Measurements from ENCODE around the gene KIF4A.
"Not testable (repeated sequence)": the region's sequence is repeated elsewhere in the genome, so short reads cannot be mapped to it uniquely, and the experiment has no call there.

KIF4A gene, protein sequence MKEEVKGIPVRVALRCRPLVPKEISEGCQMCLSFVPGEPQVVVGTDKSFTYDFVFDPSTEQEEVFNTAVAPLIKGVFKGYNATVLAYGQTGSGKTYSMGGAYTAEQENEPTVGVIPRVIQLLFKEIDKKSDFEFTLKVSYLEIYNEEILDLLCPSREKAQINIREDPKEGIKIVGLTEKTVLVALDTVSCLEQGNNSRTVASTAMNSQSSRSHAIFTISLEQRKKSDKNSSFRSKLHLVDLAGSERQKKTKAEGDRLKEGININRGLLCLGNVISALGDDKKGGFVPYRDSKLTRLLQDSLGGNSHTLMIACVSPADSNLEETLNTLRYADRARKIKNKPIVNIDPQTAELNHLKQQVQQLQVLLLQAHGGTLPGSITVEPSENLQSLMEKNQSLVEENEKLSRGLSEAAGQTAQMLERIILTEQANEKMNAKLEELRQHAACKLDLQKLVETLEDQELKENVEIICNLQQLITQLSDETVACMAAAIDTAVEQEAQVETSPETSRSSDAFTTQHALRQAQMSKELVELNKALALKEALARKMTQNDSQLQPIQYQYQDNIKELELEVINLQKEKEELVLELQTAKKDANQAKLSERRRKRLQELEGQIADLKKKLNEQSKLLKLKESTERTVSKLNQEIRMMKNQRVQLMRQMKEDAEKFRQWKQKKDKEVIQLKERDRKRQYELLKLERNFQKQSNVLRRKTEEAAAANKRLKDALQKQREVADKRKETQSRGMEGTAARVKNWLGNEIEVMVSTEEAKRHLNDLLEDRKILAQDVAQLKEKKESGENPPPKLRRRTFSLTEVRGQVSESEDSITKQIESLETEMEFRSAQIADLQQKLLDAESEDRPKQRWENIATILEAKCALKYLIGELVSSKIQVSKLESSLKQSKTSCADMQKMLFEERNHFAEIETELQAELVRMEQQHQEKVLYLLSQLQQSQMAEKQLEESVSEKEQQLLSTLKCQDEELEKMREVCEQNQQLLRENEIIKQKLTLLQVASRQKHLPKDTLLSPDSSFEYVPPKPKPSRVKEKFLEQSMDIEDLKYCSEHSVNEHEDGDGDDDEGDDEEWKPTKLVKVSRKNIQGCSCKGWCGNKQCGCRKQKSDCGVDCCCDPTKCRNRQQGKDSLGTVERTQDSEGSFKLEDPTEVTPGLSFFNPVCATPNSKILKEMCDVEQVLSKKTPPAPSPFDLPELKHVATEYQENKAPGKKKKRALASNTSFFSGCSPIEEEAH

DNA sequence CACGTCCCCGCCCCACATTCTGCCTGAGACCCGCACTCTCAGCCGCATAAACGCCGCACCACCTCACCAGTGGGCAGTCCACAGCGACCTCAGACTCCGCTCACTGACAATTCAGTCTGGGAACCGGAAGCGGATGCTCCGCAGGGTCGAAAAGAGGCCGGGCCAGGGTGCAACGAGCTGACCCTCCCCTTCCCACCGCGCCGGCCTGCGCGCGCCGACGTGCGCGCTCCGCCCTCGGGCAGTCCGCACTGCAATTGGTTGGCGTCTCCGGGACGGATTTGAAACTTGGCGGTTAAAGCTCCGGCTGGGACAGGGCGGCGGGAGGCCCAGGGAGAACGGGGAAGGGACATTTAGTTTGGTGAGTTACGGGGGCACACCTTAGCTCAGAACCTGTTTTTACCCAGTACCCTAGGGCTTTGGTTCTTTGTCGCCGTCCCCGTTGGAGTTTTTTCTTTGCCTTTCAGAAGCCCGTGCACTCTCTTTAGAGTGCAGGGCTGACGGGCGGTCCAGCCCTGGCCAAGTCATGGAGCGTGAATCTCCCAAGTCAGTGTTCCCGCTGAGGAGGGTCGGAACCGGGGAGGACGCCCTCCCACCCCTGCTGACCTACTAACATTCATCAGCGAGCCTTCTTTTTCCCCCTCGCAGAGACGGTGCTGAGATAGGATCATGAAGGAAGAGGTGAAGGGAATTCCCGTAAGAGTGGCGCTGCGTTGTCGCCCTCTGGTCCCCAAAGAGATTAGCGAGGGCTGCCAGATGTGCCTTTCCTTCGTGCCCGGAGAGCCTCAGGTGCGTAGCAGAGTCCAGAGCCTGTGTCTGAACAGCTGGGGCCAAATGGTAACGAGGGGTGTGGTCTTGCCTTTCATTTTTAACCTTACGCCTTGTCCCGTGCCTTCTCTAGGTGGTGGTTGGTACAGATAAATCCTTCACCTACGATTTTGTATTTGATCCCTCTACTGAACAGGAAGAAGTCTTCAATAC is at the start of gene KIF4A, which contains the start of gene PDZD11:
TSS of gene KIF4A (plus strand) at position 312 of the 978 bp plus-strand sequence. CDS start at position 667, 355 bp downstream.
TSS of gene PDZD11 (minus strand) at position 135 of the 978 bp plus-strand sequence. CDS start 586 bp downstream, outside the sequence.
- DNase-seq: peak; percentile 81

DNA sequence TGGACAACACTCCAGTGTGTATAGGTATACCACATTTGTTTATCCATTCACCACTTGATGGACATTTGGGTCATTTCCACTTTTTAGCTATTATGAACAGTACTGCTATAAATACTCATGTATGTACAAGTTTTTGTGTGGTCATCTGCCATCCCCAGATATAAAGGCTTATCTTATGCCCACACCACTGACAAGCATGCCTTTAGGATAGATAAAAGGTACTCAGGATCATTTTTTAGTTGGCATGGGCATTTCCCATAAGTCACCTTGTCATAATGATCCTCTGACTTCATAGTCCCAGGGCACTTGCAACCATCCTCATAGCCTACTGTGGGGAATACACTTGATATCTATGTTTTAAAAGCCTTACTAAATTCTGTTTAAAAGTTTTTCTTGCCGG is 49.2 kb upstream of the KIF4A start:
- no peak for DNase-seq

DNA sequence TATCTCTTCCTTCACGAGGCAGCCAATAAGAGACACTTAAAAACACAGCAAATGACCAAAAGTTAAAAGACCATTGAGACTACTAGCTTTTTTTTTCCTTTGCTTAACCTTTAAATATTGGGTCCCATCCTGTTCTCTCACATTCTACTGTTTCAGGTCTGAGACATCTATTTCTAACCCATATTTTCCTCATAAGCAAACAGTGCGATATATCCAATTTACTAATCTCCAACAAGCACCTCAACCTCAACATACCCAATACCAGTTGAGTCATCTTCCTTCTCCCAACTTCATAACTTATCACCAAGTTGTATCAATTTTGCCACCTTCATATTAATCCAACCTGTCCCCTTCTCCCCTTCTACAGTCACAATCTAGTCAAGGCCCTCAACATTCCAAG is 48.4 kb upstream of the KIF4A start:
- DNase-seq: no peak

DNA sequence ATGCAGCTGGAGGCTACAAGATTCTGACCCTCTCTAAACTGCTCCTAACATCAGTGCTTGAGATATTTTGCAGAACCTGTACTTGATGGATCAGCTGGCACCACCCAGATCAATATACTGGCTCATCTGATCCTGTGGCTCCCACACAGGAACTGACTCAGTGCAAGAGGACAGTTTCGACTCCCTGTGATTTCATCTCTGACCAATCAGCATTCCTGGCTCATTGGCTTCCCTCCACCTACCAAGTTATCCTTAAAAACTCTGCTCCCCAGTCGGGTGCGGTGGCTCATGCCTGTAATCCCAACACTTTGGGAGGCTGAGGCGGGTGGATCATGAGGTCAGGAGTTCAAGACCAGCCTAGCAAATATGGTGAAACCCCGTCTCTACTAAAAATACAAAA is 46.3 kb upstream of the KIF4A start:
- not testable (repeated sequence) for DNase-seq

DNA sequence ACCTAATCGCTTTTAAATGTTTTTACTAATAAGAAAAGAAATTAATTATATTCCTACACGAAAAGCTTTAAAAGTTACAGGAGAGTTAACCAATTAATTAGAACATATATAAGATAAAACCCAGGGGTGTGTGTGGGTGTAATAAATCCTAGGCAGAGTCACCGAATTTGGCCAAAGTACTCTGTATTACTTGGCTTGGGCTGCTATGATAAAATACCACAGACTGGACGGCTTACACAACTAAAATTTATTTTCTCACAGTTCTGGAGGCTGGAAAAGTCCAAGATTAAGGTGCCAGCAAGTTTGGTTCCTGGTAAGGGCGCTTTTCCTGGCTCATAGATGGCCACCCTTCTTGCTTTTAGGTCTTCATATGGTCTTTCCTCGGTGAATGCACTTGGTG is 45.0 kb upstream of the KIF4A start:
- no peak for DNase-seq

DNA sequence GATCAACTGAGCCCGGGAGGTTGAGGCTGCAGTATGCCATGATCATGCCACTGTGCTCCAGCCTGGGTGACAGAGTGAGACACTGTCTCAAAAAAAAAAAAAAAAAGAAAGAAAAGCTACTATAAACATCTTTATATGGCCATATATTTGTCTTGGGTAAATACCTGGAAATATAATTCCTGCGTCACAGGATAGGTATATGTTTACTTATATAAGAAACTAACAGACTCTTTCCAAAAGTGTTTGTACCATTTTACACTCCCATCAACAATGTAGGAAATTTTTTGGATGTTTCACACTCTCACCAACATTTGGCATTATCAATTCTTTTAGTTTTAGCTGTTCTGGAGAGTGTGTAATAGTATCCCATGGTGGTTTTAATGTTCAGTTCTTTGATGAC is 42.7 kb upstream of the KIF4A start:
- DNase-seq: no peak

DNA sequence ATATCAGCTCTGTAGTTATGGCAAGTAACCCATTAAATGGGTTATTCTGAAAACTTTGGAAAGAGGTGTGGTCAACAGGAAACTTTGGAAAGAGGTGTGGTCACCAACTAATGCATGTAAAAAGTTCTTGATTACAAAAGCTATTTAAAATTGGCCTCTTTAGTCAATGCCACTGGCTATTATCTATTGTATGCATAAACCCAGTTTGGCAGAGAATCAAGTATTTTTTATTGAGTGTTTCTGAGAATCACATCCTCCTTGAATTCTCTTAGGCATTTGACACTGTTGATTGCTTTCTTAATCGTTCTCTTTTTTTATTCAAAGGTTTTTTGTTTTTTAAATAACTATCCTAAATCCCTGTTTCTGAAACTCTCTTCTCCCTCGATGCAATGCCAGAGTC is 37.4 kb upstream of the KIF4A start:
- DNase-seq: no peak

DNA sequence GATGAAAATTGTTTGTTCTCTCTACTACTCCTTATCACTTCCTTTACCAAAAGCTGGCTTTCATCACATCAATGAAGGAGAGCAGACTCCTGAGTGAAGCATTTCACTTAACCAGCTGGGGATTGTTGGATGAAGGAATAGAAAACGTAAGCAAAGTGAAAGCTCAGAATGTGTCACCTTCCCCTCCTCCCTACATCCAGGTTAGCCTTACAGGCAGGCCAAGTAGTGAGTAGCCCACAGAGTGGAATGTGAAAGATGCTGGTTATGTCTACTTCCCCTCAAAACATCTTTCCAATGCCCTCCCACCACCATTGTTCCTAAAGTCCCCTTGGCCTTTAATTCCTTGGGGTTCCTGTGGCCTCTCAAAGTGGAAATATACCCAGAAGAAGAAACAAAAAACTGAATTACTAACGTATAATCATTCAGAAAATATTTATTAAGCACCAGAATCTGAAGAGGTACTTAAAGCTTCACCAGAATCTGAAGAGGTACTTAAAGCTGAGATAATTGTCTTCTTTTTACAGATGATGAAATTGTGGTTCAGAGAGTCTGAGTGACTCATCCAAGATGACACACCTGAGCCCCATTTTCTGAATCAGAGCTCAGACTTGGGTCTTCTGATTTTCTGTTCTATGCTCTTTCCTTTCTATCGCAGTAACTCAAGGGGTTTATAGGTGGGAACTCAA is 36.4 kb upstream of the KIF4A start:
- no peak for DNase-seq

DNA sequence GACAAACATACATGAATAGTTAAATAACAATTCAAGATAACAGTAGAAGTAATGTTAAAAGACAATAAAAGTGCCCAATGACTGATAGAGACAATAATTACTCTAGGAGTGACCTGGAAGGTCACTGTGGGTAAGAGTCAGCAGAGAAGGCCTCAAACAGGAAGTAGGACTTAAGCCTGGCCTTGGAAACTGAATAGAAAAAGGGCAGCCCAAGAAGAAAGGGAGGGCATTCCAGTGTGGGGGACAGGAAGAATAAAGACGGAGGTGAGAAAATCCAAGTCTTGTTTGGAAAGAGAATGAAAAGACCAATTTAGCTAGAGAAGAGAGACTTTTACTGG is 35.9 kb upstream of the KIF4A start:
- DNase-seq: no peak

DNA sequence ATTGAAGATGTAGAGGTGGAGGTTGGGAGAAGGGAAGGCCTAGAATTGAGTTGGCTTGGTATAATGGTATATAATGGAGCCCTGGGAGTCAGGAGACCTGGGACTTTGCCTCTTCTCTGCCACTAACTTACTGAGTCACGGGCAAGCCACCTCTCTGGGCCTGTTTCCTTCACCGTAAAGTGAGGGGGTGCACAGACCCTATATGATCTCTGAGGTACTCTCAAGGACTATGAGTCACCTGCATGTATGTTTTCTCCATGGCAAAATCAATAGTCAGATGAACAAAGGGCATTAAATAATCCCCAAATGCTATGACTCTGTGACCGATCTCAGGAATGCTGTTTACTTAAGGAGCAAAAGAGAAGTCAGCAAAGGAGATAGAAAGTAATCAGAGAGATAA is 35.0 kb upstream of the KIF4A start:
- no peak for DNase-seq

DNA sequence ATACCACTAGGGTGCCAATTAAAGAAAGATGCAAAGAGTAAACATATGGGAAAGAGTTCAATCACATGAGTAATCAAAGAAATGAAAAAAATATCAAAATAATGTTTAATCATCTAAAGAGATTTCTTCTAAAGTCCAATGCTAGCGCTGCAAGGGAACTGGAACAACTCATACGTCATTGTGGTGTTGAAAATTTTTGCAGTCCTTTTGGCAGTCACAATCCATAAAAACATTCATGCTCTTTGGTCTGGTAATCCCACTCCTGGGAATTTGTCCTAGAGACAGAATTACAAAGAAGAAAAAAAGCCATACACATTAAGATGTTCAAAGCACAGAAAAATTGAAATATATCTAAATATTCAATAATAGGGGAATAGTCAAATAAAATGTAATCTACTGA is 34.5 kb upstream of the KIF4A start:
- DNase-seq: no peak

DNA sequence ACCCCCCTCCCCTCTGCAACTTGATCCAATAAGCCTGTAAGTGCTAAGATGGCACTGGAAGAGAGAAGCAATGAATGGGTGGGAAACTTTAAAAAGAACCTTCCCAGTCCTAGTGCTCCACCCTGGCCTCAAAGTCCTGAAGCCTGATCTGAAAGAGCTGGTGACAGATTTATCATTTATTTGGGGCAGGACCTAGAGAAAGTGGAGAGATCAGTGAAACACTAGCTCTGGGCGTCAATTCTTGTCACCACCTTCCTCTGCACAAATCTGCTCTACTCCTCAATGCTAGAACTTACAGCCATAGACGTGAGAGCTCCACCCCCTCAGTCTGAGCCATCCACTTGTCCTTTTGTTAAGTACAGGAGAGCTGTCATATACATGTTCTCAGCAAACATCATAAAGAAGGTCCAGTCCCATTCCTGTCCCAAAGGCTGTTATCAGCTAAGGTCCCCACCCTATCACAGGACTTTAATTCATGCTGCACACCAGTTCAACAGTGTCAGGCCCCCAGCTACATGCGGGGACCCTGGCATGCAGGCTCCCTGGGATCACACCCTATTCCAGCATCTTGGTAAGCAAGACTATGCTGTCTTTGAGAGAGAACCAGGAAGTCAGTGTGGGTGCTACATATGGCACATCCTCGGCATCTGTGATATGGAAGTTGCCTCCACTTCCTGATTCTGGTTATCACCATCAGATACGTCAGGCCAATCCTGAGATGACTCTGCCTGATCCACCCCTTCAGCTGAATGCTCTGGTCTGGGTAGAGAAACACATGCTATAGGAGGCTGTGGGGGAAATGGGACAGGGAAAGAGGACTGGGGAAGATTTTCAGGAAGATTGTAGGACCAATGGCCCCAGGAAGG is 32.2 kb upstream of the KIF4A start:
- no peak for DNase-seq

DNA sequence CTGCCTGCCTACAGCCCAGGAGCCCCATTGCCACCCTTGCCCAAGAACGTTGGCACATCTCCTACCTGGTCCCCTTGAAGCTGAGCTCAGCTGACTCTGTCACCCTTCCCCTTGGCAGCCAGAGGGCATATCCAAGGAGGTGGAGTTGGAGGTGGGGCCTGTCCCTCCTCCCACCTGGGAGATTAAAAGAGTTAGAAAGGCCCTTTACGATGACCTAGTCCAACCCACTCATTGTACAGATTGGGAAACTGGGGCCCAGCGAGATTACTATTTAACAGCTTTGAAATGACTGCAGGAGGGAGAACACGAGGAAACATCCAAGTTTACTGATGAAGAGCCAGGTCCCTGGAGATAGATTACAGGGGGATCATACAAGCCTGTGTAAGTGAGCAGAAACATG is 29.8 kb upstream of the KIF4A start, which contains the start of gene P2RY4:
TSS of gene P2RY4 (minus strand) at position 101 of the 400 bp plus-strand sequence. CDS start 580 bp downstream, outside the sequence.
- DNase-seq: no peak

DNA sequence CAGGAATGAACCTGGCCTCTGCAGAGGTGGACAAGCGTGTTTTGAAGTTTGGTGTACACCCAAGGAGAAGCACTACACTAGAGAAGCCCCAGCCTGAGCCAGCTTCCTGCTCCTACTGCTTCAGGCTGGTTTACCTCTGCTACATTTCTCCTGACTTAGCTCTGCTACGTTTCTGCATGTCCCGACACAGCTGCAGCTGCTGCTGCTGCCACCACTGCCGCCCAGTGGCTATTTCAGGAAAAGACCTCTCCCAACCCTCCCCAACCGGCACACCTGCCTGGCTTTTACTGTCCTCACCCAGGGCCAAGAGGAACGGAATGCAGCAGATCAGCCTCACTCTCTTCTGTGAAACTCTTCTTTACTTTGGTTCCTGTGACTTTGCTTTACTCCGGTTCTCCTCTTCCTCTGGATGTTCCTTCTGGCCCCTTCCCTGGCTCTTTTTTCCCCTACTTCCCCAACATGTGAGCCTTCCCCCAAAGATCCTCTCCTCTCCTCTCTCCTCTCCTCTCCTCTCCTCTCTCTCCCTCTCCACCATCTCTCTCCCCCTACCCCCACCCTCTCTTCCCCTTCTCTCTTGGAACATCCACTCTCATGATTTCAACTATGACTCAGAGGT is 26.8 kb upstream of the KIF4A start:
- DNase-seq: no peak

DNA sequence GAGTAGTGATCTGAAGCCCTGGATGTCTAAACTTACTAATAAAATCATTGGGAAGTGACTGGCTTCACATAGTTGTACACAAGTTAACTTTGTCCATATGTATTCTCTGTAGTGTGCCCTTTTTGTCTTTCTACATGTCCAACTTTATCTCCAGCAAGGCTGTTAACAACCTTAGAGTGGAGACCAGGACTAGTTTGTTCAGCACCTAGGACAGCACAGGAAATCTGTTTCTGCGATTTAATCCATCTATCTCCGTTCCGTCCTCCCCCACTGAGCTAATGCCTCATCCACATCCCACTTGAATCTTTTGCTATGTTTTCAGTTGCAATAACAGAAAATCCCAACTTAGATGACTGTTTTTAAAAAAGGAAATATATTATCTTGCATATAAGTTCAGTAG is 25.1 kb upstream of the KIF4A start:
- DNase-seq: no peak

DNA sequence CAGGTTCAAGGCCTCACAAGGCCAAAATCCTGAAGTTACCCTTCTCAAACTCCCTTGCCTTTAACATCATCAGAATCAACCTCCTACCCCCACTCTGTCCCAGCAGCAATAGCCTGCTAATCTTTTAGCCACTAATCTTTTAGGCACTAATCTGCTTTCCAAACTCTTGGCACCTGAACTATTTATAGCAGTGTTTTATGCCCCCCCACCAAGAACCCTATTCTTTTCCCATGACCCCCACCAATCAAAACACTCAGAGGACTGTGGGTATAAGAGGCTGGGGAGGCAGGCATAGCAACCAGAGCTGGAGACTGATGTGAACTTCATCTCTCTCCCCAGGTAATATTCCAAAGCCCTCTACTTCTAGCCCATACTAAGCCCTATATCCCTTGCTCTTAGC is 21.9 kb upstream of the KIF4A start, which contains the start of gene ARR3:
TSS of gene ARR3 (plus strand) at position 301 of the 400 bp plus-strand sequence. CDS start 1,052 bp downstream, outside the sequence.
- no peak for DNase-seq

DNA sequence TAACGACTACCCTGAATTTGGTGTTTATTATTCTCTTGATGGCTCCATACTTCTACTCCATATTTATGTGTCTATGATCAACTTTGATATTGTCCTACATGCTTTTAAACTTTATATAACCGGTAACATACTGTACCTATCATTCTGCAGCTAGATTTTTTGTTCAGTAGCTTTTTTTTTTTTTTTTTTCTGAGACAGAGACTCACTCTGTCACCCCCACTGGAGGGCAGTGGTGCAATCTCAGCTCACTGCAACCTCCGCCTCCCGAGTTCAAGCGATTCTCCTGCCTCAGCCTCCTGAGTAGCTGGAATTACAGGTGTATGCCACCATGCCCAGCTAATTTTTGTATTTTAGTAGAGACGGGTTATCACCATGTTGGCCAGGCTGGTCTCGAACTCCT is 15.9 kb upstream of the KIF4A start:
- not testable (repeated sequence) for DNase-seq

DNA sequence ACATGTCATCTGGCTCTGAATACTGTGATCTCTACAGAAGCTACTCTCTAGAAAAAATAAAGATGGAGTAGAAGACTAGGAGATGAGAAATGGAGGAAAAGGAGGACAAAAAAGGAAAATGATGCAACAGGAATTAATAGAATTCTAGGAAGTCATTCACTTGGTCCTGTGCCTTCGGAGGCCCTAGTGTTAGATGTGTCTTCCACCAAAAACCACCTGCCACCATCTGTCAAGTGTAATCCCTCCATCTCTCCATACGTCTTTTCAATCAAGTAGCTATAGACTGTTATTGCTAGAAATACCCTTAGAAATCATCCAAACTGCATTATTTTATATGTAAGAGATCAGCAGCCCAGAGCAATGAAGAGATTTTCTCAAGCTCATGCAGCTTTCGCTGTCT is 10.8 kb upstream of the KIF4A start:
- no peak for DNase-seq

DNA sequence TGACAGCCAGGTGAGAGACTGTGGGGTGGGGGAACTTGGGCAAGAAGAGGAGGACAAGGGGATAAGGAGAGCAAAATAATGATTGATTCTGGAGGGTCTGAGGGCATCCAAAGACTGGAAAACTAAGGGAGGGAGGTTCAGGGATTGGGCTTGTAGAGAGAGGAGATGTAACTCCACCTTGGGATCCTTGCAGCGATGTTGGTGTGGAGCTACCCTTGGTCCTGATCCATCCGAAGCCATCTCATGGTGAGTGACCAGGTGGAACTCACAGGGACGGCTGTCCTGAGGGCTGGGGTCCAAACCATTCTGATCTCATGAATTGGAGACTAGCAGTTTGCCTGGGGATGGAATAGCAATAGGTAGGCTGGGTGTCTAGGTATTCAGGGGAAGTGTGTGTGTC is 9.3 kb upstream of the KIF4A start:
- DNase-seq: no peak

DNA sequence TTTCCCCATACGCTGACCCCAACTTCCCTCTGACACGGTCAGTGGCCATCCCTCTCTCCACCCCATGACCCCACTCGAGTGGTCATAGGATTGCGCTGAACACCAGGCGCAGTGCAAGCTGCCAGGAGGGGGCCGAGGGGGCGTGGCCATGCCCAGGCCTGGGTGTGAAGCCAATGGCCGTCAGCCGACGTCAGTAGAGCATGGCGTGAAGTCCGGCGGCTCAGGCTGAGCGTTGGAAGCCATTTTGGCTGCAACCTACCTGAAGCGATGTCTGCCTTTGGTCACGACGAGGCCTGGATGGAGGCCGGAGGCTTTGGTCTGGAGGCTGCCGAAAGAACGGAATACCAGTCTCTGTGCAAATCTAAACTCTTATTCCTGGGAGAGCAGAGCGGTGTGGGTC is 8.0 kb upstream of the KIF4A start, which contains the start of gene RAB41:
TSS of gene RAB41 (plus strand) at position 222 of the 400 bp plus-strand sequence. CDS start at position 268, 46 bp downstream.
- no peak for DNase-seq

Data from CD4-positive, alpha-beta T cell treated with Interleukin-15 for 1 hour (primary cell).